K562 (cell line): ENCODE results near the gene DHRS11. TPM values are rescaled to one million over a fixed set of nuclear protein-coding genes. Genes with fewer than 3 reads are reported as not detected.

ENCODE experiments used
- CBX2 ChIP-seq: fragments of 200-600 bp; sonication (generic); IDR thresholded peaks from one replicate; pipeline ENCODE4 v1.6.1; 2012; ENCODE audit warnings: mild to moderate bottlenecking, low read length, inconsistent platforms; ENCODE audit not compliant: insufficient read depth, poor library complexity, severe bottlenecking
- CHD4 ChIP-seq: fragments of 200-600 bp; sonication (generic); IDR thresholded peaks from 3 replicates; pipeline ENCODE4 v1.6.1; 2012; ENCODE audit warnings: low read depth, mild to moderate bottlenecking, mixed read lengths, low read length, inconsistent platforms; ENCODE audit not compliant: insufficient read depth, insufficient replicate concordance, poor library complexity, severe bottlenecking
- CTCF ChIP-seq, 3 experiments: IDR thresholded peaks in 2 of 3; conservative IDR thresholded peaks in 1 of 3; 2 replicates each; pipeline ENCODE4 v1.5.1; 2011 to 2012; ENCODE audit warnings: low read length in 3 of 3, mild to moderate bottlenecking in 3 of 3, control low read depth in 2 of 3, improper control_type of control experiment in 1 of 3, inconsistent platforms in 1 of 3, low read depth in 1 of 3, mixed read lengths in 1 of 3, moderate library complexity in 1 of 3; ENCODE audit not compliant: insufficient read depth in 2 of 3
- GATAD2B ChIP-seq: fragments of 450-650 bp; IDR thresholded peaks from 2 replicates; pipeline ENCODE4 v1.6.1; 2017; ENCODE audit warnings: mild to moderate bottlenecking, borderline replicate concordance
- HDGF ChIP-seq: fragments of 450-650 bp; IDR thresholded peaks from 2 replicates; pipeline ENCODE4 v1.6.1; 2016
- HNRNPLL ChIP-seq: fragments of 200-400 bp; formaldehyde crosslinking; IDR thresholded peaks from 2 replicates; pipeline ENCODE4 v1.6.1; 2017; ENCODE audit warnings: low read length, low read depth, mild to moderate bottlenecking; ENCODE audit not compliant: poor library complexity, severe bottlenecking
- IRF2 ChIP-seq: sonication (generic); formaldehyde crosslinking; IDR thresholded peaks from 2 replicates; pipeline ENCODE4 v1.8.1; 2022; ENCODE audit warnings: mild to moderate bottlenecking, missing genetic modification reagents
- MYBL2 ChIP-seq, 2 experiments: fragments of 450-650 bp in 1 of 2; sonication (generic) in 1 of 2; formaldehyde crosslinking in 1 of 2; IDR thresholded peaks; 2 replicates each; pipeline versions ENCODE4 v1.6.1 to v1.8.1; 2017 to 2022; ENCODE audit warnings: borderline replicate concordance in 1 of 2, inconsistent platforms in 1 of 2, low read depth in 1 of 2, mild to moderate bottlenecking in 1 of 2, missing genetic modification reagents in 1 of 2, moderate library complexity in 1 of 2
- PTTG1 ChIP-seq: fragments of 450-650 bp; IDR thresholded peaks from 2 replicates; pipeline ENCODE4 v1.6.1; 2016; ENCODE audit warnings: low read depth, mild to moderate bottlenecking, missing genetic modification characterization, missing compliant biosample characterization
- TEAD2 ChIP-seq: fragments of 450-650 bp; IDR thresholded peaks from 2 replicates; pipeline ENCODE4 v1.6.1; 2016; ENCODE audit warnings: missing genetic modification characterization, control low read depth, missing compliant biosample characterization
- polyA plus RNA-seq, 8 experiments: library from polyadenylated mRNA; depleted of rRNA in 4 of 8; stranded (reverse) in 5 of 8; unstranded in 3 of 8; fragments of >200 nt; fragmentation: Nextera tagmentation in 2 of 8; fragmentation: Illumina TruSeq in 1 of 8; extraction: Ambion mirVana in 2 of 8; extraction: Trizol in 1 of 8; gene quantifications; 2 replicates each; pipeline versions ENCODE4 v1.2.1 to v1.2.3, GENCODE V29; 2011 to 2014; ENCODE audit warnings: inconsistent platforms in 1 of 8, missing spikeins in 1 of 8
- total RNA-seq, 7 experiments: library from RNA; depleted of rRNA in 6 of 7; stranded (reverse); fragments of >200 nt in 6 of 7; fragmentation: Illumina TruSeq in 2 of 7; extraction: Trizol in 2 of 7; gene quantifications; 2 replicates each; pipeline versions ENCODE4 v1.2.1 to v1.2.3, GENCODE V29; 2011 to 2021; ENCODE audit warnings: low replicate concordance in 1 of 7
- TF ChIP-seq, protein P1 (sequence below): fragments of 200-600 bp; sonication (generic); IDR thresholded peaks from one replicate; pipeline ENCODE4 v1.6.1; 2012; ENCODE audit warnings: mild to moderate bottlenecking, low read depth, low read length, inconsistent platforms
- TF ChIP-seq, protein P2 (sequence below): sonication (generic); formaldehyde crosslinking; IDR thresholded peaks from 2 replicates; pipeline ENCODE4 v1.5.0; 2020; ENCODE audit warnings: missing genetic modification reagents

The DHRS11 gene
- total and polyA plus RNA-seq, 9 of the 15 experiments (the other 6 are each of a cell fraction or from before 2014, with no cell fraction given) = 15.2 to 123 (median 59.8) TPM

GRCh38 chr17:36601303-36602029 is 9.8 kb downstream of the DHRS11 start, which contains the start of gene MRM1 (continued):
- TF ChIP-seq, protein P1, sequence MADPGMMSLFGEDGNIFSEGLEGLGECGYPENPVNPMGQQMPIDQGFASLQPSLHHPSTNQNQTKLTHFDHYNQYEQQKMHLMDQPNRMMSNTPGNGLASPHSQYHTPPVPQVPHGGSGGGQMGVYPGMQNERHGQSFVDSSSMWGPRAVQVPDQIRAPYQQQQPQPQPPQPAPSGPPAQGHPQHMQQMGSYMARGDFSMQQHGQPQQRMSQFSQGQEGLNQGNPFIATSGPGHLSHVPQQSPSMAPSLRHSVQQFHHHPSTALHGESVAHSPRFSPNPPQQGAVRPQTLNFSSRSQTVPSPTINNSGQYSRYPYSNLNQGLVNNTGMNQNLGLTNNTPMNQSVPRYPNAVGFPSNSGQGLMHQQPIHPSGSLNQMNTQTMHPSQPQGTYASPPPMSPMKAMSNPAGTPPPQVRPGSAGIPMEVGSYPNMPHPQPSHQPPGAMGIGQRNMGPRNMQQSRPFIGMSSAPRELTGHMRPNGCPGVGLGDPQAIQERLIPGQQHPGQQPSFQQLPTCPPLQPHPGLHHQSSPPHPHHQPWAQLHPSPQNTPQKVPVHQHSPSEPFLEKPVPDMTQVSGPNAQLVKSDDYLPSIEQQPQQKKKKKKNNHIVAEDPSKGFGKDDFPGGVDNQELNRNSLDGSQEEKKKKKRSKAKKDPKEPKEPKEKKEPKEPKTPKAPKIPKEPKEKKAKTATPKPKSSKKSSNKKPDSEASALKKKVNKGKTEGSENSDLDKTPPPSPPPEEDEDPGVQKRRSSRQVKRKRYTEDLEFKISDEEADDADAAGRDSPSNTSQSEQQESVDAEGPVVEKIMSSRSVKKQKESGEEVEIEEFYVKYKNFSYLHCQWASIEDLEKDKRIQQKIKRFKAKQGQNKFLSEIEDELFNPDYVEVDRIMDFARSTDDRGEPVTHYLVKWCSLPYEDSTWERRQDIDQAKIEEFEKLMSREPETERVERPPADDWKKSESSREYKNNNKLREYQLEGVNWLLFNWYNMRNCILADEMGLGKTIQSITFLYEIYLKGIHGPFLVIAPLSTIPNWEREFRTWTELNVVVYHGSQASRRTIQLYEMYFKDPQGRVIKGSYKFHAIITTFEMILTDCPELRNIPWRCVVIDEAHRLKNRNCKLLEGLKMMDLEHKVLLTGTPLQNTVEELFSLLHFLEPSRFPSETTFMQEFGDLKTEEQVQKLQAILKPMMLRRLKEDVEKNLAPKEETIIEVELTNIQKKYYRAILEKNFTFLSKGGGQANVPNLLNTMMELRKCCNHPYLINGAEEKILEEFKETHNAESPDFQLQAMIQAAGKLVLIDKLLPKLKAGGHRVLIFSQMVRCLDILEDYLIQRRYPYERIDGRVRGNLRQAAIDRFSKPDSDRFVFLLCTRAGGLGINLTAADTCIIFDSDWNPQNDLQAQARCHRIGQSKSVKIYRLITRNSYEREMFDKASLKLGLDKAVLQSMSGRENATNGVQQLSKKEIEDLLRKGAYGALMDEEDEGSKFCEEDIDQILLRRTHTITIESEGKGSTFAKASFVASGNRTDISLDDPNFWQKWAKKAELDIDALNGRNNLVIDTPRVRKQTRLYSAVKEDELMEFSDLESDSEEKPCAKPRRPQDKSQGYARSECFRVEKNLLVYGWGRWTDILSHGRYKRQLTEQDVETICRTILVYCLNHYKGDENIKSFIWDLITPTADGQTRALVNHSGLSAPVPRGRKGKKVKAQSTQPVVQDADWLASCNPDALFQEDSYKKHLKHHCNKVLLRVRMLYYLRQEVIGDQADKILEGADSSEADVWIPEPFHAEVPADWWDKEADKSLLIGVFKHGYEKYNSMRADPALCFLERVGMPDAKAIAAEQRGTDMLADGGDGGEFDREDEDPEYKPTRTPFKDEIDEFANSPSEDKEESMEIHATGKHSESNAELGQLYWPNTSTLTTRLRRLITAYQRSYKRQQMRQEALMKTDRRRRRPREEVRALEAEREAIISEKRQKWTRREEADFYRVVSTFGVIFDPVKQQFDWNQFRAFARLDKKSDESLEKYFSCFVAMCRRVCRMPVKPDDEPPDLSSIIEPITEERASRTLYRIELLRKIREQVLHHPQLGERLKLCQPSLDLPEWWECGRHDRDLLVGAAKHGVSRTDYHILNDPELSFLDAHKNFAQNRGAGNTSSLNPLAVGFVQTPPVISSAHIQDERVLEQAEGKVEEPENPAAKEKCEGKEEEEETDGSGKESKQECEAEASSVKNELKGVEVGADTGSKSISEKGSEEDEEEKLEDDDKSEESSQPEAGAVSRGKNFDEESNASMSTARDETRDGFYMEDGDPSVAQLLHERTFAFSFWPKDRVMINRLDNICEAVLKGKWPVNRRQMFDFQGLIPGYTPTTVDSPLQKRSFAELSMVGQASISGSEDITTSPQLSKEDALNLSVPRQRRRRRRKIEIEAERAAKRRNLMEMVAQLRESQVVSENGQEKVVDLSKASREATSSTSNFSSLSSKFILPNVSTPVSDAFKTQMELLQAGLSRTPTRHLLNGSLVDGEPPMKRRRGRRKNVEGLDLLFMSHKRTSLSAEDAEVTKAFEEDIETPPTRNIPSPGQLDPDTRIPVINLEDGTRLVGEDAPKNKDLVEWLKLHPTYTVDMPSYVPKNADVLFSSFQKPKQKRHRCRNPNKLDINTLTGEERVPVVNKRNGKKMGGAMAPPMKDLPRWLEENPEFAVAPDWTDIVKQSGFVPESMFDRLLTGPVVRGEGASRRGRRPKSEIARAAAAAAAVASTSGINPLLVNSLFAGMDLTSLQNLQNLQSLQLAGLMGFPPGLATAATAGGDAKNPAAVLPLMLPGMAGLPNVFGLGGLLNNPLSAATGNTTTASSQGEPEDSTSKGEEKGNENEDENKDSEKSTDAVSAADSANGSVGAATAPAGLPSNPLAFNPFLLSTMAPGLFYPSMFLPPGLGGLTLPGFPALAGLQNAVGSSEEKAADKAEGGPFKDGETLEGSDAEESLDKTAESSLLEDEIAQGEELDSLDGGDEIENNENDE = no peak
- TF ChIP-seq, protein P2, sequence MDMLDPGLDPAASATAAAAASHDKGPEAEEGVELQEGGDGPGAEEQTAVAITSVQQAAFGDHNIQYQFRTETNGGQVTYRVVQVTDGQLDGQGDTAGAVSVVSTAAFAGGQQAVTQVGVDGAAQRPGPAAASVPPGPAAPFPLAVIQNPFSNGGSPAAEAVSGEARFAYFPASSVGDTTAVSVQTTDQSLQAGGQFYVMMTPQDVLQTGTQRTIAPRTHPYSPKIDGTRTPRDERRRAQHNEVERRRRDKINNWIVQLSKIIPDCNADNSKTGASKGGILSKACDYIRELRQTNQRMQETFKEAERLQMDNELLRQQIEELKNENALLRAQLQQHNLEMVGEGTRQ = peak; percentile 71; the same call in 1 of the 2 replicates
- TF ChIP-seq HNRNPLL (no peak), CBX2 (no peak), CTCF (IDR thresholded peaks at IDR 0.05 in 2 of 3, conservative IDR thresholded peaks at IDR 0.05 in 1 of 3; ENCODE audit: insufficient read depth in 2 of 3, low read depth in 1 of 3, low read length in 3 of 3) (peak; percentile 22 to 34 (median 30); a peak in 3 of 6 replicates), TEAD2 (tag) (no peak), MYBL2 (IDR thresholded peaks at IDR 0.05; ENCODE audit: low read depth) (no peak), MYBL2 (CRISPR knock-in tag; IDR thresholded peaks at IDR 0.05; ENCODE audit: borderline replicate concordance) (no peak), GATAD2B (peak; percentile 76; the same call in 1 of the 2 replicates), IRF2 (no peak), PTTG1 (tag) (no peak), HDGF (no peak), CHD4 (no peak)
